Astrocyte (in vitro differentiated cells and primary cell): ENCODE data around the gene METTL16. TPM values are rescaled to one million over a fixed set of nuclear protein-coding genes. Genes with fewer than 3 reads are reported as not detected.
A peak's percentile ranks its signal among the peaks of the same experiment; 100 is the strongest.

ENCODE experiments used
- DNase-seq: peaks from one replicate; pipeline ENCODE4 v3.0.0-alpha.2; 2010; ENCODE audit warnings: low read depth
- FAIRE-seq: peaks from 2 replicates; lab custom pipeline; 2011; peaks lifted over from hg19 to GRCh38; lab: Jason Lieb, UNC
- H2AFZ ChIP-seq: 2 replicates; pipeline ENCODE4 v1.6.0; 2012; ENCODE audit warnings: low read depth, low read length, inconsistent platforms
- H3K27ac ChIP-seq: 2 replicates; pipeline ENCODE4 v1.5.1; 2011; ENCODE audit warnings: low read depth, low read length, inconsistent platforms
- H3K27me3 ChIP-seq: 2 replicates; pipeline ENCODE4 v1.6.0; 2011; ENCODE audit warnings: low read length, inconsistent platforms; ENCODE audit not compliant: insufficient read depth
- H3K36me3 ChIP-seq: 2 replicates; pipeline ENCODE4 v1.5.1; 2011; ENCODE audit warnings: low read length, inconsistent platforms; ENCODE audit not compliant: insufficient read depth
- H3K4me1 ChIP-seq: 2 replicates; pipeline ENCODE4 v1.5.1; 2011; ENCODE audit warnings: low read length, inconsistent platforms; ENCODE audit not compliant: insufficient read depth
- H3K4me2 ChIP-seq: 2 replicates; pipeline ENCODE4 v1.6.0; 2012; ENCODE audit warnings: low read length, inconsistent platforms
- H3K4me3 ChIP-seq: 2 replicates; pipeline ENCODE4 v1.5.1; 2011; ENCODE audit warnings: low read depth, mild to moderate bottlenecking, low read length, inconsistent platforms; ENCODE audit not compliant: insufficient read depth
- H3K79me2 ChIP-seq: 2 replicates; pipeline ENCODE4 v1.6.0; 2012; ENCODE audit warnings: mild to moderate bottlenecking, low read length, inconsistent platforms; ENCODE audit not compliant: insufficient read depth
- H3K9ac ChIP-seq: 2 replicates; pipeline ENCODE4 v1.6.0; 2012; ENCODE audit warnings: mild to moderate bottlenecking, low read length, inconsistent platforms
- H3K9me3 ChIP-seq: 2 replicates; pipeline ENCODE4 v1.5.1; 2012; ENCODE audit warnings: low read depth, mild to moderate bottlenecking, low read length, inconsistent platforms; ENCODE audit not compliant: insufficient read depth
- H4K20me1 ChIP-seq: 2 replicates; pipeline ENCODE4 v1.6.0; 2012; ENCODE audit warnings: low read length, inconsistent platforms; ENCODE audit not compliant: insufficient read depth
- H3K27ac Mint-ChIP-seq: one replicate; pipeline ENCODE4 v1.8.0; 2021; ENCODE audit warnings: mild to moderate bottlenecking, mixed read lengths; ENCODE audit not compliant: unreplicated experiment
- H3K27me3 Mint-ChIP-seq: one replicate; pipeline ENCODE4 v1.8.0; 2021; ENCODE audit warnings: low read depth, mixed read lengths; ENCODE audit not compliant: unreplicated experiment
- H3K36me3 Mint-ChIP-seq: one replicate; pipeline ENCODE4 v1.8.0; 2021; ENCODE audit warnings: low read depth, mixed read lengths; ENCODE audit not compliant: unreplicated experiment
- H3K4me1 Mint-ChIP-seq: one replicate; pipeline ENCODE4 v1.8.0; 2021; ENCODE audit warnings: low read depth, mixed read lengths; ENCODE audit not compliant: unreplicated experiment
- H3K4me3 Mint-ChIP-seq: one replicate; pipeline ENCODE4 v1.8.0; 2021; ENCODE audit warnings: mild to moderate bottlenecking, moderate library complexity, mixed read lengths; ENCODE audit not compliant: unreplicated experiment
- H3K9me3 Mint-ChIP-seq: one replicate; pipeline ENCODE4 v1.8.0; 2021; ENCODE audit warnings: mild to moderate bottlenecking, mixed read lengths; ENCODE audit not compliant: unreplicated experiment
- EZH2 ChIP-seq: IDR thresholded peaks from 2 replicates; pipeline ENCODE4 v1.6.1; 2012; ENCODE audit warnings: mild to moderate bottlenecking, low read length, inconsistent platforms; ENCODE audit not compliant: insufficient read depth
- total RNA-seq: library from RNA; stranded (reverse); gene quantifications from 2 replicates; pipeline ENCODE4 v1.2.1, GENCODE V29; 2021
- TF ChIP-seq, protein P1 (sequence below): IDR thresholded peaks from 2 replicates; pipeline ENCODE4 v1.5.1; 2011; ENCODE audit warnings: low read depth, mild to moderate bottlenecking, inconsistent platforms, low read length, moderate library complexity; ENCODE audit not compliant: insufficient read depth

The METTL16 gene
- total RNA-seq, 1 donor from 2014 or later: 28.4 TPM

DNA sequence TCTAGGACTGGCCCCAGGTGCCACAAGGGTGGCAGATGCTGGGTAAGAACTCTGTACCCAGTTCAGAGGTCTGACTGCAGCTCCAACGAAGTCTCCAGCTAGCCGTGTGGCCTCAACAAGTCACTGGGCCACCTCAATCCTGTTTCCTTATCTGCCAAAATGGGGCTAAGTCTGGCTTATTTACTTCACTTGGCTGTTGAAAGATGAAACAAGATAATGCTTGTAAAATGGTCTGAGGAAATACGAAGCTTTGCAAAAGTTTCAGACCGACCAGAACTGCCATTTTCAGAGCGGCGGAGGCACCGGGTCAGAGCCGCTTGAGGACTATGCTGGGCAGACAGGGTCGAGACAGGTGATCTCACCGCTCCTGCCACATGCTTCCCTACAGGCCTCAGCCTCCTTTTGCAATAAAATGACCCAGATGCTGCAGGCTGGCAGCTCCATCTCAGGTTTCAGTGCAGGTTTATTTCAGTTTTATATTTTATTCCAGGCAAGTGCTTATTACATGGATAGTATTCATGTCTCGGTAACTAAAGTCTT is 128.0 kb downstream of the METTL16 start:
- FAIRE-seq (no peak), DNase-seq (no peak)
- Histone ChIP-seq H3K4me3 (no peak overlapping the region), H3K9ac (no peak overlapping the region), H2AFZ (no peak overlapping the region), H3K4me2 (no peak overlapping the region), H4K20me1 (peaks cover 15% of the 10 kb centered on the region), H3K27me3 (no peaks in the 10 kb centered on the region), H3K36me3 (peaks cover 4% of the 10 kb centered on the region), H3K4me1 (peaks cover 10% of the 10 kb centered on the region), H3K27ac (no peak overlapping the region), H3K9me3 (no peaks in the 10 kb centered on the region), H3K79me2 (peaks cover 6% of the 10 kb centered on the region)
- H3K36me3 Mint-ChIP-seq: peaks cover 3% of the 10 kb centered on the region
- H3K4me3 Mint-ChIP-seq: no peak overlapping the region
- H3K27me3 Mint-ChIP-seq: no peaks in the 10 kb centered on the region
- no peaks in the 10 kb centered on the region for H3K9me3 Mint-ChIP-seq
- peak overlapping the region; percentile 34 for H3K27ac Mint-ChIP-seq
- TF ChIP-seq, protein P1, sequence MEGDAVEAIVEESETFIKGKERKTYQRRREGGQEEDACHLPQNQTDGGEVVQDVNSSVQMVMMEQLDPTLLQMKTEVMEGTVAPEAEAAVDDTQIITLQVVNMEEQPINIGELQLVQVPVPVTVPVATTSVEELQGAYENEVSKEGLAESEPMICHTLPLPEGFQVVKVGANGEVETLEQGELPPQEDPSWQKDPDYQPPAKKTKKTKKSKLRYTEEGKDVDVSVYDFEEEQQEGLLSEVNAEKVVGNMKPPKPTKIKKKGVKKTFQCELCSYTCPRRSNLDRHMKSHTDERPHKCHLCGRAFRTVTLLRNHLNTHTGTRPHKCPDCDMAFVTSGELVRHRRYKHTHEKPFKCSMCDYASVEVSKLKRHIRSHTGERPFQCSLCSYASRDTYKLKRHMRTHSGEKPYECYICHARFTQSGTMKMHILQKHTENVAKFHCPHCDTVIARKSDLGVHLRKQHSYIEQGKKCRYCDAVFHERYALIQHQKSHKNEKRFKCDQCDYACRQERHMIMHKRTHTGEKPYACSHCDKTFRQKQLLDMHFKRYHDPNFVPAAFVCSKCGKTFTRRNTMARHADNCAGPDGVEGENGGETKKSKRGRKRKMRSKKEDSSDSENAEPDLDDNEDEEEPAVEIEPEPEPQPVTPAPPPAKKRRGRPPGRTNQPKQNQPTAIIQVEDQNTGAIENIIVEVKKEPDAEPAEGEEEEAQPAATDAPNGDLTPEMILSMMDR: no peak
- TF ChIP-seq EZH2: no peak
- peaks cover 14% of the 10 kb centered on the region for H3K4me1 Mint-ChIP-seq

DNA sequence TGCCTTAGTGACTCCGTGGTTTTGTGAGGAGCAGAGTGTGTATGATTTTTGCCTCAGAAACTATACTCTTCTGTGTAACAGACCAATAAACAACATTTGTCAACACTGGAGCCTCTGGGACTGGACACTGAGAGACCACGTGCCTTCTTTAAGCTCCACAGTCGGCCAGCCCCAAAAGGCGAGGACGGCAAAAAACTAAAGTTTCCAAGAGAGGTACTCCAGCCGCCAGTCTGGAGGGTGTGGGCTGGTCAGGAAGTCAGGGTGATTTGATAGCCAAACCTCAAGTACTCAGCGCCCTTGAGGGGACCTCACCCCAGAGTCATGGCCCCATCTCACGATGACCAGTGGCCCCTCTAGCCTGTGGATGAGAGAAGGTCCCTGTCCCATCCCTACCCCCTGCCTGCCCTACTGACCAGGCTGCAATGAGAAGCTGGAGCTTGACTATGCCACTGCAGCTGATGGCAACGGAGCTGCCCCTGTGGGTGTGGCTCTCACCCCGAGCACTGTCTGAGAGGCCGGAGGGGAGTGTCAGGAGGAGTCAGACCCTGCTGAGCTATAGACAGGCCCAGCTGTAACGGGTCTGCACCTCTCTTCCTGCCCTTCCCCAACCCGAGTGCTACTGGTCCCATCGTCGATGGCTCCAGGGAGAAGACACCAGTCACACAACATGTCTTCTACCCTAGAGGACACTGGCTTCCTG is 130.6 kb downstream of the METTL16 start:
- DNase-seq (no peak), FAIRE-seq (no peak)
- no peaks in the 10 kb centered on the region for H3K27me3 Mint-ChIP-seq
- no peak overlapping the region for H3K9ac ChIP-seq
- peaks cover 14% of the 10 kb centered on the region for H3K4me1 Mint-ChIP-seq
- H3K9me3 ChIP-seq: no peaks in the 10 kb centered on the region
- peak overlapping the region; percentile 34 for H3K27ac Mint-ChIP-seq
- H4K20me1 ChIP-seq: peaks cover 6% of the 10 kb centered on the region
- no peaks in the 10 kb centered on the region for H3K79me2 ChIP-seq
- peaks cover 7% of the 10 kb centered on the region for H3K36me3 ChIP-seq
- H3K4me3 Mint-ChIP-seq: no peak overlapping the region
- H3K9me3 Mint-ChIP-seq: no peaks in the 10 kb centered on the region
- peaks cover 10% of the 10 kb centered on the region for H3K4me1 ChIP-seq
- no peaks in the 10 kb centered on the region for H3K27me3 ChIP-seq
- no peak overlapping the region for H3K27ac ChIP-seq
- H3K4me2 ChIP-seq: no peak overlapping the region
- TF ChIP-seq, protein P1: no peak
- no peak for TF ChIP-seq EZH2
- no peak overlapping the region for H2AFZ ChIP-seq
- peaks cover 7% of the 10 kb centered on the region for H3K36me3 Mint-ChIP-seq
- no peak overlapping the region for H3K4me3 ChIP-seq
